Thymus (tissue), 11 donors: ENCODE measurements around the gene ABHD12. TPM values are rescaled to one million over a fixed set of nuclear protein-coding genes. Genes with fewer than 3 reads are reported as not detected.
A peak's percentile ranks its signal among the peaks of the same experiment; 100 is the strongest.
"Not testable (repeated sequence)": the region's sequence is repeated elsewhere in the genome, so short reads cannot be mapped to it uniquely, and the experiment has no call there.

ENCODE experiments used
- DNase-seq, 9 donors: peaks; one replicate each; pipeline ENCODE4 v3.0.0-alpha.2; 2013; ENCODE audit warnings: low spot score in 9 of 9, low read depth in 6 of 9, missing footprints in 1 of 9
- H3K27ac ChIP-seq, 2 donors: one replicate each; pipeline ENCODE4 v1.5.1; 2013; ENCODE audit warnings: control low read depth in 1 of 2, low read depth in 1 of 2, low read length in 1 of 2, mild to moderate bottlenecking in 1 of 2, moderate library complexity in 1 of 2
- H3K27me3 ChIP-seq, 2 donors: one replicate each; pipeline ENCODE4 v1.5.1; 2013; ENCODE audit warnings: low read length in 1 of 2; ENCODE audit not compliant: control insufficient read depth in 2 of 2, insufficient read depth in 1 of 2
- H3K36me3 ChIP-seq, 2 donors: one replicate each; pipeline ENCODE4 v1.5.1; 2013; ENCODE audit warnings: low read length in 1 of 2, mild to moderate bottlenecking in 1 of 2, moderate library complexity in 1 of 2; ENCODE audit not compliant: control insufficient read depth in 2 of 2, insufficient read depth in 2 of 2
- H3K4me1 ChIP-seq, 2 donors: one replicate each; pipeline ENCODE4 v1.5.1; 2013; ENCODE audit warnings: low read length in 2 of 2; ENCODE audit not compliant: control insufficient read depth in 2 of 2, insufficient read depth in 2 of 2
- H3K4me3 ChIP-seq, 2 donors: one replicate each; pipeline ENCODE4 v1.5.1; 2013; ENCODE audit warnings: low read length in 2 of 2, control low read depth in 1 of 2, mild to moderate bottlenecking in 1 of 2
- H3K9me3 ChIP-seq, 2 donors: one replicate each; pipeline ENCODE4 v1.5.1; 2013; ENCODE audit warnings: low read length in 1 of 2, mild to moderate bottlenecking in 1 of 2; ENCODE audit not compliant: control insufficient read depth in 2 of 2, insufficient read depth in 1 of 2
- WGBS: extraction: QIAGEN DNeasy Blood & Tissue Kit; methylation state at CpG from one replicate; pipeline ENCODE4 v1.1.7; 2013; 5-methylcytosine and 5-hydroxymethylcytosine counted together
- polyA plus RNA-seq: library from polyadenylated mRNA; stranded (reverse); fragments of 200-250 nt; gene quantifications from one replicate; pipeline ENCODE4 v1.2.3, GENCODE V29; 2013
- total RNA-seq: library from RNA; stranded (reverse); fragments of 120-200 nt; gene quantifications from one replicate; pipeline ENCODE4 v1.2.4, GENCODE V29; 2013
- donor health status: healthy.

Gene ABHD12
- total and polyA plus RNA-seq, 2 donors: 16.5 to 28.8 TPM

DNA sequence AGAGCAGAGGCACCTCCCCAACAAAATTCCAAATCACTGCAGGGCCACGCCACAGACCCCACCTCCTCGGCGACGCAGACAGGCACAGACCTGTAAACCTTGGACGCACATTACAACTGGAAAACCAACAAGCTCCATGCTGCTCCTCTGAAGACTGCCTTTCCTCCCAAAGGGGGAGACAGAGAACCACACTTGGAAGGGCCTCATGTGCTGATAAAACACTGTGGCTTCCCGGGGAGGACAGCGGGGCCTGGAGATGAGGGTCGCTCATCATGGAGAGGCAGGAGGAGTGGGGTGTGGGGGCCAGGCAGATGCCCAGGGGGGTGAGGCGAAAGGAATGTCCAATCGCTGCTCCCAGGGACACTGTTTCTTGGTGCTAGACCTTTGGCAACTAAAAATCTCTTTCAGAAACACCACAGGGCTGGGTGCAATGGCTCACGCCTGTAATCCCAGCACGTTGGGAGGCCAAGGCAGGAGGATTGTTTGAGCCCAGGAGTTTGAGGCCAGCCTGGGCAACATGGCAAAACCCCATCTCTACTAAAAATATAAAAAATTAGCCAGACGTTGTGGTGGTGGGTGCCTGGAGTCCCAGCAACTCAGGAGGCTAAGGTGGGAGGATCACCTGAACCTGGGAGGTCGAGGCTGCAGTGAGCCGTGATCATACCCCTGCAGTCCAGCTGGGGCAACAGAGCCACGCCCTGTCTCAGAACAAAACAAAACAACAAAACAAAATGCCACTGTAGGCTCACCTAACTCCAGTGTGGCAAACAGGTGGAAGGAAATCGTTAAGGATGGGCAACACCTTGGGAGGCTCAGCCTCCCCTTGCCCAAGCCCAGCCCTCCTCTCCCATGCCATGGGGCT lies 53.8 kb downstream of the ABHD12 start:
- peaks cover 0 to 16% of the 10 kb centered on the region in 2 donors for H3K36me3 ChIP-seq
- H3K27ac ChIP-seq: no peak overlapping the region
- peak in 1 of 9 donors; percentile 40 for DNase-seq
- WGBS: 95% methylated on average over 17 of the region's 17 CpGs
- no peaks in the 10 kb centered on the region for H3K27me3 ChIP-seq
- no peaks in the 10 kb centered on the region for H3K9me3 ChIP-seq
- H3K4me1 ChIP-seq: peaks cover 9 to 17% of the 10 kb centered on the region in 2 donors
- no peak overlapping the region for H3K4me3 ChIP-seq

DNA sequence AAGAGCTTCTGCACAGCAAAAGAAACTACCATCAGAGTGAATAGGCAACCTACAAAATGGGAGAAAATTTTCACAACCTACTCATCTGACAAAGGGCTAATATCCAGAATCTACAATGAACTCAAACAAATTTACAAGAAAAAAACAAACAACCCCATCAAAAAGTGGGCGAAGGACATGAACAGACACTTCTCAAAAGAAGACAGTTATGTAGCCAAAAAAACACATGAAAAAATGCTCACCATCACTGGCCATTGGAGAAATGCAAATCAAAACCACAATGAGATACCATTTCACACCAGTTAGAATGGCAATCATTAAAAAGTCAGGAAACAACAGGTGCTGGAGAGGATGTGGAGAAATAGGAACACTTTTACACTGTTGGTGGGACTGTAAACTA lies 55.7 kb downstream of the ABHD12 start:
- peaks cover 0 to 16% of the 10 kb centered on the region in 2 donors for H3K36me3 ChIP-seq
- not testable (repeated sequence) for H3K9me3 ChIP-seq, H3K27ac ChIP-seq, DNase-seq, H3K27me3 ChIP-seq, H3K4me1 ChIP-seq, H3K4me3 ChIP-seq
- WGBS: 100% methylated on average over 1 of the region's 1 CpG

DNA sequence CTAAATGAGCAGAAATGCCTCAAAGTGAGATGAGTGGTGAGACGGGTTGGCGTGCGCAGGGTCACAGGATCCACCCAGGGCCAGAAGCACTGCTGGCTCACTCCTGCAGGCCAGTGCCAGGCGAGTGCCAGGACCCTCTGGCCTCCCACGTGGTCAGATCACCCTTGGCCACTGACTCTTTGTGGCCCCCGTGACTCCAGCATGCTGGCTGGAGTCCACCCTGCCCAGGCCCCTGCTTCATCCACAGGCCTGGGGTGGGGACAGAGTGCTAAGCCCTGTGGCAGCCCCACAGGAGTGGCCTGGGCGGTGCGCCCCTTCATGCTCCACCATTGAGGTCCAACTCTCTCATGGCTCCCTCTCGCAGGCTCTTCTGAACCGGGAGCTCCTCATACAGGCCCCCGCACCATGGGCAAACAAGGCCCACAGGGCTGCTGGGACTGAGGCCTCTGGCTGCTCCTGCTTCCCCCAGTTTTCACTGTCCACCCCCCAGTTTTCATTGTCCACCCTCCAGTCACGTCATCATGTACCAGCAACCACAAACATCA lies 61.6 kb downstream of the ABHD12 start:
- Histone ChIP-seq H3K27ac (no peak overlapping the region), H3K4me1 (no peaks in the 10 kb centered on the region), H3K27me3 (no peaks in the 10 kb centered on the region), H3K36me3 (peaks cover 0 to 2% of the 10 kb centered on the region in 2 donors), H3K9me3 (no peaks in the 10 kb centered on the region), H3K4me3 (no peak overlapping the region)
- WGBS: 99% methylated on average over 12 of the region's 12 CpGs
- DNase-seq: no peak

DNA sequence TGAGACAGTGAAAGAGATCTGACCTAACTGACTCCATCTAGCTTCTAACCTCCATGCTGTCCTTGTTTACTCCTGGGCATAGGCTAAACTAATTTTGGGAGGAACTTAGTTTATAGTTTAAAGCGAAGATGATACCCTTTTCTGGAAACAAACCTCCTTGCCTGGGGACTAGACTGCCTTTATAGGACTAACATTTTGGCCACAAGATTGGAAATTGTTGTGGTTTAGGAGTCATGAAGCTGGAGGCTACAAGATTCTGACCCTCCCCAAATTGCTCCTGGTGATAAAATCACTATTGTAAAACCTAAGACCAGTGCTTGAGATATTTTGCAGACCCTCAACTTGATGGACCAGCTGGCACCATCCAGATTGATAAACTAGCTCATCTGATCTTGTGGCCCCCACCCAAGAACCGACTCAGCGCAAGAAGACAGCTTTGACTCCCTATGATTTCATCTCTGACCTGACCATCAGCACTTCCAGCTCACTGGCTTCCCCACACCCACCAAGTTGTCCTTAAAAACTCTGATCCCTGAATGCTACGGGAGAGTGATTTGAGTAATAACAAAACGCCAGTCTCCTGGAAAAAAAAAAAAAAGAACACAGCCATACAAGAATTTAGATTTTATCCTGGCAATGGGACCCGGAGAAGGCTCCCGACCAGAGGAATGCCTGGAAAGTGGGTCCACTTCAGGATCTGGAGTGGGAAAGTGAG lies 63.0 kb downstream of the ABHD12 start:
- 96% methylated on average over 7 of the region's 7 CpGs for WGBS
- H3K27me3 ChIP-seq: no peaks in the 10 kb centered on the region
- H3K36me3 ChIP-seq: peaks cover 6 to 14% of the 10 kb centered on the region in 2 donors
- no peaks in the 10 kb centered on the region for H3K9me3 ChIP-seq
- H3K4me3 ChIP-seq: no peak overlapping the region
- no peak for DNase-seq
- no peaks in the 10 kb centered on the region for H3K4me1 ChIP-seq
- H3K27ac ChIP-seq: no peak overlapping the region

DNA sequence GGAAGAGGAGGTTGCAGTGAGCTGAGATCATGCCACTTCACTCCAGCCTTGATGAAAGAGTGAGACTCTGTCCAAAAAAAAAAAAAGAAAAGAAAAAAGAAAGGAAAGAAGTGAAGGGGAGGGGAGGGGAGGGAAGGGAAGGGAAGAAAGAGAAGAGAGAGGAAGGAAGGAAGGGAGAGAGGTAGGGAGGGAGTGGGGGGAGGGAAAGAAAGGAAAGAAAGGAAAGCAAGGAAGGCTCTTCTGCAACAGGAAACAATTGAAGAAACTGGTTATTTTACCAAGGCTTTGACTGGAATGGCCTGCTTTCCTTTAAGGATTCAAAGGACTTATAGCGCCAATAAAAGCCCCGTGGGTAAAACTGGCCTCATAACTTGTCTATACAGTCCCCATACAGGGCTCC lies 64.6 kb downstream of the ABHD12 start:
- Histone ChIP-seq H3K4me3 (no peak overlapping the region), H3K4me1 (no peaks in the 10 kb centered on the region), H3K9me3 (no peaks in the 10 kb centered on the region), H3K36me3 (peaks cover 12 to 22% of the 10 kb centered on the region in 2 donors), H3K27ac (no peak overlapping the region), H3K27me3 (no peaks in the 10 kb centered on the region)
- over 99% methylated on average over 2 of the region's 2 CpGs for WGBS
- DNase-seq: no peak

DNA sequence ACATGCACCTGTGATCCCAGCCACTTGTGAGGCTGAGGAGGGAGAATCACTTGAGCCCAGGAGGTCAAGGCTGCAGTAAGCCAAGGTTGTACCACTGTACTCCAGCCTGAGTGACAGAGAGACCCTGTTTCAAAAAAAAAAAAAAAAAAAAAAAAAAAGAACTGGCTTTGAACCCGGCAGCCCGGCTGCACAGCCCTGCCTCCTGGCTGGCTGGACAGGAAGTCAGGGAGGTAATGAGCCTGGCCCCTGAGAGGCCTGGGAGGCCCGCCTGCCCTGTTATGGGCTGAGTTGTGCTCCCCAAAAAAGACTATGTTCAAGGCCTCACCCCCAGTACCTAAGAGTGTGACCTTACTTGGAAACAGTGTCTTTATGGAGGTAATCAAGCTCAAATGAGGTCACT lies 65.6 kb downstream of the ABHD12 start:
- peaks cover 12 to 25% of the 10 kb centered on the region in 2 donors for H3K36me3 ChIP-seq
- no peaks in the 10 kb centered on the region for H3K9me3 ChIP-seq
- H3K27ac ChIP-seq: no peak overlapping the region
- DNase-seq: no peak
- H3K4me1 ChIP-seq: no peaks in the 10 kb centered on the region
- no peaks in the 10 kb centered on the region for H3K27me3 ChIP-seq
- WGBS: 94% methylated on average over 3 of the region's 3 CpGs
- H3K4me3 ChIP-seq: no peak overlapping the region

DNA sequence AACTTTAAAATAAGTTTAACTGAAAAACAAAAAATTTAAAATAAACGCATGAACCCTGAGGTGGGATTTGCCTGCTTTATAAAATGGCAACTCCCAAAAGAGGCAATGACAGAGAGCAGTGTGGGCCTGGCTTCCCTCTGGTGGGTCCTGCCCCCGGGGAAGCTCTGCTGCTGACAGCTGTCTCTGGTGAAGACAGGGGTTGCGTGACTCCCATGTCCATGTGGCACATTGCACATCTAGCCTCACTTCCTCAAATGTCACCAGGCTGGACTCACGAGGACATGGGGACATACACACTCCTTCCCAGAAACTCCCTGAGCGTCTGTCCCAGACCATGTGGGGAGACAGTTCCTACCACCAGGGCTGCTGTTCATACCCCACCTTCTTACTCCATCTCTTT lies 66.2 kb downstream of the ABHD12 start:
- DNase-seq: no peak
- no peaks in the 10 kb centered on the region for H3K27me3 ChIP-seq
- H3K36me3 ChIP-seq: peaks cover 12 to 28% of the 10 kb centered on the region in 2 donors
- 74% methylated on average over 5 of the region's 5 CpGs for WGBS
- H3K4me3 ChIP-seq: no peak overlapping the region
- H3K4me1 ChIP-seq: peaks cover 0 to under 1% of the 10 kb centered on the region in 2 donors
- no peaks in the 10 kb centered on the region for H3K9me3 ChIP-seq
- no peak overlapping the region for H3K27ac ChIP-seq

DNA sequence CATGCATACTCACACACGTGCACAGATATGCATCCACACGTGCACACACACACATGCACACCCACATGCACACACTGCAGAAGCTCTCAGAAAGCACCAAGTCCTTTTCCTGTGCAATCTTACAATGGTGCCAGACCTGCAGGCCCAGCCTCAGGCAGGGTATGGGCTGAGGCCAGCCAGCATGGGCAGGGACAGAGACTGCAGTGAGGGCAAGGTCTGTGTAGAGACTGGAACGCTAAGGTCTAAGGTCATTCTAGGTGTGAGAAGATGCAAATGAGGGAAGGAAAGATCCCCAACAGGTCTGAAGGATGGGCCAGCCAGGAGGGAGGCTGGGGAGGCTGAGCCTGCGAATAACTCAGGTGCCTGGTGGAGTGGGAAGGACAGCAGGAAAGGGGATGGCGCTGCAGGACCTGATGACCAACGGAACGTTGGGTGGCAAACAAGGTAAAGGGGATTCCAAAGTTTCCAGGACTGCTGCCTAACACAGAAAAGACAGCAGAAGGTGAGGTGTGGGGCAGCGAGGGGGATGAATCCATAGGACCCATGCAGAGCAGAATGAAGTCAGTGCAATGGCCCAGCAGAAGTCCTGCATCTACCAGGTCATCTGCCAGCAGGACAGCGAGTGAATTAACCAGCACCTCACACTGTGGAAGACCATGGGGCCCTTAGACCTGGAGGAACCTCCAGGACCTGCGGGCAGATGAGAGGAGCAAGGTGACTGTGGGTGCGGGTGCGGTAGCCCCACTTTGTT lies 67.0 kb downstream of the ABHD12 start:
- Histone ChIP-seq H3K9me3 (no peaks in the 10 kb centered on the region), H3K27ac (no peak overlapping the region), H3K4me1 (peaks cover 0 to 8% of the 10 kb centered on the region in 2 donors), H3K36me3 (peaks cover 16 to 31% of the 10 kb centered on the region in 2 donors), H3K27me3 (no peaks in the 10 kb centered on the region), H3K4me3 (no peak overlapping the region)
- 98% methylated on average over 12 of the region's 12 CpGs for WGBS
- no peak for DNase-seq
